Upper lobe of left lung (tissue), 4 donors: ENCODE results near the gene NCK2.
"Not testable (repeated sequence)": the region's sequence is repeated elsewhere in the genome, so short reads cannot be mapped to it uniquely, and the experiment has no call there.

Source experiments
- CTCF ChIP-seq, 6 experiments: fragments of 450-650 bp in 4 of 6; fragments of 200-600 bp in 2 of 6; sonication (generic) in 2 of 6; IDR thresholded peaks; one replicate each; pipeline ENCODE4 v1.5.1; 2016 to 2019; ENCODE audit warnings: antibody characterized with exemption in 6 of 6
- POLR2AphosphoS5 ChIP-seq, 2 donors: sonication (generic); formaldehyde crosslinking; IDR thresholded peaks; one replicate each; pipeline ENCODE4 v1.5.1; 2017; ENCODE audit warnings: antibody characterized with exemption in 2 of 2

- not testable (repeated sequence) for TF ChIP-seq CTCF, POLR2AphosphoS5 (IDR thresholded peaks at IDR 0.05)
Observed at GRCh38 chr2:105771291-105771690, 26.6 kb downstream of the NCK2 start.
